ACC112 (cell line): ENCODE data around the gene MUC2.

Experiments
- H2AFZ ChIP-seq: fragments of 200-600 bp; sonication (generic); one replicate; pipeline ENCODE4 v1.6.0; 2017; ENCODE audit warnings: antibody characterized with exemption, low read length; ENCODE audit not compliant: unreplicated experiment
- H3K27ac ChIP-seq: fragments of 200-600 bp; sonication (generic); 2 replicates; pipeline ENCODE4 v1.5.1; 2014; ENCODE audit warnings: low read depth, mild to moderate bottlenecking, antibody characterized with exemption, low read length, moderate library complexity
- H3K27me3 ChIP-seq: fragments of 200-600 bp; sonication (generic); 2 replicates; pipeline ENCODE4 v1.6.1; 2014; ENCODE audit warnings: mild to moderate bottlenecking, antibody characterized with exemption, low read length, moderate library complexity, mixed read lengths; ENCODE audit not compliant: insufficient read depth
- H3K36me3 ChIP-seq: fragments of 200-600 bp; sonication (generic); 2 replicates; pipeline ENCODE4 v1.6.1; 2016; ENCODE audit warnings: mild to moderate bottlenecking, antibody characterized with exemption, low read length, moderate library complexity, mixed read lengths; ENCODE audit not compliant: insufficient read depth
- H3K4me1 ChIP-seq: fragments of 200-600 bp; sonication (generic); one replicate; pipeline ENCODE4 v1.6.1; 2016; ENCODE audit warnings: low read length, mixed read lengths; ENCODE audit not compliant: insufficient read depth, unreplicated experiment, control insufficient read depth
- H3K4me3 ChIP-seq: fragments of 200-600 bp; sonication (generic); 2 replicates; pipeline ENCODE4 v1.5.1; 2014; ENCODE audit warnings: mild to moderate bottlenecking, low read depth, low read length
- H3K79me2 ChIP-seq: fragments of 200-600 bp; sonication (generic); one replicate; pipeline ENCODE4 v1.6.0; 2016; ENCODE audit warnings: low read length; ENCODE audit not compliant: control insufficient read depth, unreplicated experiment, insufficient read depth

MUC2 gene

GRCh38 chr11:1037506-1038055, 37.1 kb upstream of the MUC2 start:
- Histone ChIP-seq H3K4me3 (no peak overlapping the region), H3K27me3 (0 out of 2 replicates have a peak, but pooled peaks cover 10% of the 10 kb centered on the region), H3K27ac (no peak overlapping the region), H3K4me1 (no peaks in the 10 kb centered on the region), H3K36me3 (no peaks in the 10 kb centered on the region), H3K79me2 (no peaks in the 10 kb centered on the region), H2AFZ (no peak overlapping the region)

- H3K27me3 ChIP-seq: 0 out of 2 replicates have a peak, but pooled peaks cover 15% of the 10 kb centered on the region
- H3K36me3 ChIP-seq: no peaks in the 10 kb centered on the region
- no peak overlapping the region for H3K4me3 ChIP-seq
- no peak overlapping the region for H3K27ac ChIP-seq
- H3K4me1 ChIP-seq: no peaks in the 10 kb centered on the region
- H3K79me2 ChIP-seq: no peaks in the 10 kb centered on the region
- H2AFZ ChIP-seq: no peak overlapping the region
These were observed 36.3 kb upstream of the MUC2 start for GRCh38 chr11:1038361-1038760.

- H3K4me1 ChIP-seq: no peaks in the 10 kb centered on the region
These were observed 35.8 kb upstream of the MUC2 start for GRCh38 chr11:1038921-1039320.

GRCh38 chr11:1039481-1040427, 34.9 kb upstream of the MUC2 start:
- Histone ChIP-seq H3K4me1 (no peaks in the 10 kb centered on the region), H3K4me3 (no peak overlapping the region), H3K79me2 (no peaks in the 10 kb centered on the region), H3K27ac (no peak overlapping the region), H3K27me3 (peaks cover 20% of the 10 kb centered on the region), H2AFZ (no peak overlapping the region), H3K36me3 (no peaks in the 10 kb centered on the region)

More at GRCh38 chr11:1038921-1039320, 35.8 kb upstream of the MUC2 start:
- Histone ChIP-seq H2AFZ (no peak overlapping the region), H3K79me2 (no peaks in the 10 kb centered on the region), H3K27me3 (peaks cover 18% of the 10 kb centered on the region; the same call in 1 of the 2 replicates), H3K4me3 (no peak overlapping the region), H3K27ac (no peak overlapping the region), H3K36me3 (no peaks in the 10 kb centered on the region)

- Histone ChIP-seq H3K4me1 (no peaks in the 10 kb centered on the region), H3K27me3 (peaks cover 26% of the 10 kb centered on the region), H2AFZ (no peak overlapping the region), H3K4me3 (no peak overlapping the region), H3K36me3 (no peaks in the 10 kb centered on the region), H3K79me2 (no peaks in the 10 kb centered on the region), H3K27ac (no peak overlapping the region)
These were observed 34.1 kb upstream of the MUC2 start for GRCh38 chr11:1040428-1041148.

- Histone ChIP-seq H3K27ac (no peak overlapping the region), H3K79me2 (no peaks in the 10 kb centered on the region)
These were observed 33.6 kb upstream of the MUC2 start for GRCh38 chr11:1041149-1041467.

GRCh38 chr11:1041471-1041870, 33.2 kb upstream of the MUC2 start:
- Histone ChIP-seq H3K4me1 (no peaks in the 10 kb centered on the region), H2AFZ (no peak overlapping the region), H3K27ac (no peak overlapping the region), H3K4me3 (no peak overlapping the region), H3K36me3 (no peaks in the 10 kb centered on the region), H3K27me3 (peaks cover 26% of the 10 kb centered on the region), H3K79me2 (no peaks in the 10 kb centered on the region)

More at GRCh38 chr11:1041149-1041467, 33.6 kb upstream of the MUC2 start:
- peaks cover 26% of the 10 kb centered on the region for H3K27me3 ChIP-seq
- H2AFZ ChIP-seq: no peak overlapping the region
- H3K36me3 ChIP-seq: no peaks in the 10 kb centered on the region
- no peaks in the 10 kb centered on the region for H3K4me1 ChIP-seq
- no peak overlapping the region for H3K4me3 ChIP-seq

GRCh38 chr11:1041936-1042608, 32.6 kb upstream of the MUC2 start:
- no peak overlapping the region for H3K4me3 ChIP-seq
- H2AFZ ChIP-seq: no peak overlapping the region
- H3K4me1 ChIP-seq: no peaks in the 10 kb centered on the region
- no peaks in the 10 kb centered on the region for H3K36me3 ChIP-seq
- peaks cover 29% of the 10 kb centered on the region for H3K27me3 ChIP-seq
- no peak overlapping the region for H3K27ac ChIP-seq
- no peaks in the 10 kb centered on the region for H3K79me2 ChIP-seq

GRCh38 chr11:1042626-1043562, 31.8 kb upstream of the MUC2 start:
- Histone ChIP-seq H2AFZ (no peak overlapping the region), H3K36me3 (no peaks in the 10 kb centered on the region), H3K4me1 (no peaks in the 10 kb centered on the region), H3K79me2 (no peaks in the 10 kb centered on the region), H3K4me3 (no peak overlapping the region), H3K27me3 (peaks cover 37% of the 10 kb centered on the region), H3K27ac (no peak overlapping the region)
